GM21360 (cell line): ENCODE data around the gene CTIF.
"Not testable (repeated sequence)": the region's sequence is repeated elsewhere in the genome, so short reads cannot be mapped to it uniquely, and the experiment has no call there.

Source experiments
- ATAC-seq: cut with Tn5 transposase; IDR thresholded peaks from one replicate; pipeline ENCODE4 v1.9.1; 2021; ENCODE audit warnings: mild to moderate bottlenecking, moderate library complexity; ENCODE audit not compliant: unreplicated experiment

The CTIF gene

DNA sequence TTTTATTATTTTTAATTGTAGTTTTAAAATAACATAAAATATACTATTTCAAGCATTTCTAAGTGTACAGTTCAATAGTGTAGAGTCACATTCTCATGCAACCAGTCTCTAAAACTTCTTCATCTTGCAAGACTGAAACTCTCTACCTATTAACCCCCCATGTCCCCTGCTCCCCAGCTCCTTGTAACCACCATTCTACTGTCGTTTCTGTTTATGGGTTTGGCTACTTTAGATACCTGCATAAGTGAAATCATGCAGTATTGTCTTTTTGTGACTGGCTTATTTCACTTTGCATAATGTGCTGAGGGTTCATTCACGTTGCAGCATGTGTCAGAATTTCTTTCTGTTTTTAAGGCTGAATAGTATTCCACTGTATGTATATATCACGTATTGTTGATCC, 272.6 kb downstream of the CTIF start:
- ATAC-seq, result no peak

DNA sequence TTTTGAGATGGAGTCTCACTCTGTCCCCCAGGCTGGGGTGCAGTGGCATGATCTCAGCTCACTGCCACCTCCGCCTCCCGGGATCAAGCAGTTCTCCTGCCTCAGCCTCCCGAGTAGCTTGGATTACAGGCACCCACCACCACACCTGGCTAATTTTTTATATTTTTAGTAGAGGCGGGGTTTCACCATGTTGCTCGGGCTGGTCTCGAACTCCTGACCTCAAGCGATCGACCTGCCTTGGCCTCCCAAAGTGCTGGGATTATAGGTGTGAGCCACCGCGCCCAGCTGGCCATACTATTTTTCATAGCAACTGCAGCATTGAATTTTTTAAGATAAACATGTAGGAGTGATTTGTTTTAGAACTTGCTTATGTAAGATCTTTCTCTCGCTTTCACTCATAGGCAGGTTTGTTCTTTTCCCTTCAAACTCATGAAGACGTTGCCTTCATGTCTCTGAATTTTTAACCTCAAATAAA, 273.2 kb downstream of the CTIF start:
- ATAC-seq, result not testable (repeated sequence)

- ATAC-seq, result no peak
Observed at GRCh38 chr18:48813321-48813720, 274.5 kb downstream of the CTIF start.

DNA sequence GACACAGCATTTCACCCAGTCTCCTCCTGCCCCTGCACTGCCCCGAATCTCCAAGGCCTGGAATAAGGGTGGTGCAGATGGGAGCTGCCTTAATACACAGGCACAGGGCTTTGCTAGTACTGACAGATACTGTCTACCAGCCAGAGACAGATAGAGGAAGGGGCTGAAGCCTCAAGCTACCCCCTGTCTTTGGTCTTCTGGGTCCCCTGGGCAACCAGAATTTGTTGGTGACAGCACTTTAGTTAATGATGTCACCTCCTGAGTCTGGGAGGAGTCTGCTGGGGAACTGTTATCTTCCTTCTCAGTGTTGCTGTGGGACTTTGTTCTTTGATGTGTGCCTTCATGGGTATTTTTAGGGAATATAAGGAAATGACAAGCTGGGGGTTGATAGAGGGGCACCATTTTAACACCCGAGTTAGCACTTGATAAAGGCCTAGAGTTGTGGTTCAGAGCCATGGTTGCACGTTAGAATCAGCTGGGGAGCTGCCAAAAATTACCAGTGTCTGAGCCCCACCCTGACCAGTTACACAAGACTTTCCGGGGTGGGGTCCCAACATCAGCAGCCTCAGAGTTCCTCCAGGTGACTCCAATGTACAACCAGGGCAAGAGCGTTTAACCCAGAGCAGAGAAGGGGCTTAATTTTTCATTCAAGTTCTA, 275.1 kb downstream of the CTIF start:
- ATAC-seq, result no peak

DNA sequence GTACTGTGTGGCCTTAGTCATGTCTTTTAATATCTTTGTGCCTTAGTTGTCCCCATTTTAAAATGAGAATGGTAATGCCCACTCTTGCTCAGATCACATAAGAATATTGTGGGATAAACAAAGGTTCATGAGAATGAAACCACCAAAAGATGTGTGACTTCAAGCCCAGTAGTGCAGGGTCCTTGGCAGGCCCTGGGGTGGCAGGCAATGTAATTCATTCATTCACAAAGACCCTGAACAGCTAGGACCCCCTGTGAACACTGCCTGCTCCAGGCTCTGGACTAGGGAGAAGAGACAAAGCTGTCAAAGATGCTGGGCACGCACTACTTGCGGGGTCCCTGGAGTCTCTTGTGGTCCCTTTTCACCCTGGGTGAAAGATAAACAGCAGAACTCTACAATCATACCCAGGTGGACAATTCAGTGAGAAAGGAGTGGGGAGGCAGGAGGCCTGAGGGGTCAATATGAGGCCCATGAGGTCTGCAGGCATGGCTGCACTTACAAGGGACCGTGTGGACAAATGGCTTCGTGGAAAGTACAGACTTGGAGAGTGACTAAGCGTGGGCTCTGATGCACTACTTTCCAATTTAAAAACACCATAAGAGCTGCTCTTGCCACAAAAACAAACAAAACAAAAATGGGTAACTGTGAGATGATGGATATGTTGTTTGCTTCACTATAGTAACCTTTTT, 275.8 kb downstream of the CTIF start:
- no peak for ATAC-seq

- no peak for ATAC-seq
Observed at GRCh38 chr18:48815179-48815515, 276.3 kb downstream of the CTIF start.

DNA sequence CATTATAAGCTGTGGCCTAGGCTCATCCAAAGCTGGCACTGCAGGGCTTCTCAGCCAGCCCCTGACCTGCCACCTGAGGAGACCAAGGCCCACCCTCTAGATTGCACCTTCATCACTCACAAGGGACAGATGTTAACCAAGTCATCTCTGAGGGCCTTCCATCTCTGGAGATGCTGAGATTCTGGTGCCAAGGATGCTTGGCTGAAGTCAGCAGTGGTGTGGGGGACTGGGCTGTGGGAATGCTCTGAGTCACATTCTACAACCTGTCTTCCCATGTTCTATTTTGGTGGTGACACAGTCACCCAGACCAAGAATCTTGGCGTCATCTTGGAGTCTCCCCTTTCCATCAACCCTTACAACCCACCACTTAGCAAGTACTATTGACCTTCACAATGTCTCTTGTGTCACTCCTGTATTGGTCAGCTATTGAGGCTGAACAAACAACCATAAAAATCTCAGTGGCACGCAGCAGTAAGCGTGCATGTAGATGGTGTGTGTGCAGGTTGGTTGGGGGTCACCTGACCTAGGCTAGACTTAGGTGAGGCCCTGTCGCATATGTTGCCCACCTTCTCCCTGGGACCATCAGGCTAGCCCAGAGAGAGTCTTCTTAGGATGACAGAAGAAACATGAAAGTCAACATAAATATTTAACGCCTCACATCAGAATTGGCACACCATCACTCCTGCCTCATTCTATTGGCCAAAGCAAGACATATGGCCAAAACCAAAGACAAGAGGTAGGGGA, 276.9 kb downstream of the CTIF start:
- no peak for ATAC-seq

DNA sequence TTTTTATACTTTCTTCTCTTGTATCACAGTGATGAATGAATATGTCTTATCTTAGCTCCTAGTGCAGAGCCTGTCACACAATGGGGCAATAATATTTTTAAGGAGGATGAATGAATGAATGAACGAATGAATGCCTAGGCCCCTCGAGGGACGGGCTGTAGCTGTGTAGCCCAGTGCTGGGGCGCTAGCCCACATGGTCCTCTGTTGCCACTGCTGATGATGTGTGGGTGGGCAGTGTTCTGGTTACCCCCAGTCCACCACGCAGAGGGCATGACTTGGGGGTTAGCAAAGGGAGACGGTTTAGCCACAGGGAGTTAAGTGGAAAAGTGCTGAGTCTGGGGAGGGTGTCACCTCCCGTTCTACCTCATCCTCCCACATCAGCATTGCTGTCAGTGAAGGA, 277.7 kb downstream of the CTIF start:
- ATAC-seq, result no peak

DNA sequence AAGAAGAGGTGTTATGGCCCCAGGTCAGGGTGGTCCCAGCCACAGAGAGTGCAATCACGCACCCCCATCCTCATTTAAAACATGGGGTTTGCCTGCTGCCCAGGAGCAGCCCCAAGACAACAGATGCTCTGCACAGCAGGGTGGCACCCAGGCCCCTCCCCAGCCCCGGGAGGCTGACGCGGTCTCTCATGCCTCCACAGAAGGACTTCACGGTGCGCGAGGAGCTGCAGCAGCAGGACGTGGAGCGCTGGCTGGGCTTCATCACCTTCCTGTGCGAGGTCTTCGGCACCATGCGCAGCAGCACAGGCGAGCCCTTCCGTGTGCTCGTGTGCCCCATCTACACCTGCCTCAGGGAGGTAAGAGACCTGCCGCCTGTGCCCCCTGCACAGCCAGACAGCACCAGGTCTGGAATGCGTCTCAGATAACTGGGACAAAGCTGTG, 278.2 kb downstream of the CTIF start:
- ATAC-seq, result no peak

DNA sequence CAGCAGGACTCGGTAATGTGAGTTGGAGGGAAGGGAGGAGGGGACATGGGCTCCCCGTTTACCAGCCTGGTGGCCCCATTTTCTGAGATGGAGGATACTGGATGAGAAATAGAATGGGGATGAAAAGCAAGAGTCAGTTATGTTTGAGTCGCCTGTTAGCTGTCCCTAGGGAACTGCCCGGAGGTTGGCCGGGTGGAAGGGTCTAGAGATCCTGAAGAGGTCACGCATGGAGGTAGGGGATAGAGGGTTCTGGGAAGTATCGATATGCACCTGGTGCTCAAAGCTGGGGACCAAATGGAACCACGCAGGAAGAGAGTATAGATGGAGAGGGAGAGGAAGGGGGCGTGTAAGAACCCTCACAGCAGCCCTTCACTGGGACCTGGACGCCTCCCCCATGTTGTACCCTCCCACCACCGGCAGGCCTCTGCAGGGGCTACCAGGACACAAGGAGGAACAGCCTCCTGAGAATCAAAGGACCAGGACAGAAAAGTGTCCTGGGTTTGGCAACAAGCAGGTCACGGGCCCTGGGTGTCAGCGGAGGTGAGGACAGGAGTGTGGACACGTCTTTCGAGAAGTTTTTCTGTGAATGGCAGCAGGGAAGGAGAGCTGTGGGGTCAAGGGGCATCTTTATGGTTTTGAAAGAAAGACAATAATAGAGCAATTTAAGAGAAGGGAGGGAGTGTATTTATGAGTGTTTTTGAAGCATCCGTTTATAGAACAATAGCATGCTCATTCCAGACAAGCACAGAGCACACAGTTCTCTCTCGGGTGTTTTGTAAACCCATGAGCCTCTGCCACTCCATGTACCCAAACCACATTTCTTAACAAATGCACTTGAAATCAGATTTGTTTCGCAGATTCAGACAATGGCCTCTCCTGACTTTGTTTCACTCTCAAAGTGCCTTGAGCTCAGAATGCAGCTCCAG, 279.8 kb downstream of the CTIF start:
- ATAC-seq, result no peak

GRCh38 chr18:48819276-48819675, 280.4 kb downstream of the CTIF start:
- no peak for ATAC-seq

DNA sequence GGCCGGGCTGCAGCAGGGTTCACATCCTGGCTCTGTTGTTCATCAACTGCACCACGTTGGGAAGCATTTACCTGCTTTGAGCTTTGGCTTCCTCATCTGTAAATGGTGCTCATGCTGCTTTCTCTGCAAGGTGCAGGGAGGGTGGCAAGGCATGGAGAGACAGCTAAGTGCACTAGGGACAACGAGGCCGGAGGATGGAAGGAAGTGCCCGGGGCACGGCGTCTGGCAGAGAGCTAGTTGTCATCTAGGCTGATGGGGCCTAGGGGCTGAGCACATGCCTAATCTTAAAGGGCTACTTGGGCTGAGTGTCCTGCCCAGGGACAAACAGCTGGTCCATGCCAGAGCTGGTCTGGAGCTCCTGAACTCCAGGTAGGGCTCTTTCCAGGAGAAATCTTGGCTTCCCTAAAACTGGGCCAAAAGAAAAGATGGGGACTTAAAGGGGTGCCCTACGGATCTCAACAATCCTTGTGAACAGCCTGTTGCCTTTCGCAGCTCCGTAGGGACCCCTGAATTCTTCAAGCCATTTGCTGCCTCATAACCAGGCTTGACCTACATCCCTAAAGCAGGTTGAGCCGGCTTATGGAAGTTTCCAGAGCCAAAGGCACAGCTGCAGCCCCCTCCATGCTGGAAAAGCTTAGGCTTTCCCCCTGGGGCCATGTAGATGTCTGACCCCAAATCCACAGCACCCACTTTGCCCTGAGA, 281.1 kb downstream of the CTIF start:
- ATAC-seq, result no peak

DNA sequence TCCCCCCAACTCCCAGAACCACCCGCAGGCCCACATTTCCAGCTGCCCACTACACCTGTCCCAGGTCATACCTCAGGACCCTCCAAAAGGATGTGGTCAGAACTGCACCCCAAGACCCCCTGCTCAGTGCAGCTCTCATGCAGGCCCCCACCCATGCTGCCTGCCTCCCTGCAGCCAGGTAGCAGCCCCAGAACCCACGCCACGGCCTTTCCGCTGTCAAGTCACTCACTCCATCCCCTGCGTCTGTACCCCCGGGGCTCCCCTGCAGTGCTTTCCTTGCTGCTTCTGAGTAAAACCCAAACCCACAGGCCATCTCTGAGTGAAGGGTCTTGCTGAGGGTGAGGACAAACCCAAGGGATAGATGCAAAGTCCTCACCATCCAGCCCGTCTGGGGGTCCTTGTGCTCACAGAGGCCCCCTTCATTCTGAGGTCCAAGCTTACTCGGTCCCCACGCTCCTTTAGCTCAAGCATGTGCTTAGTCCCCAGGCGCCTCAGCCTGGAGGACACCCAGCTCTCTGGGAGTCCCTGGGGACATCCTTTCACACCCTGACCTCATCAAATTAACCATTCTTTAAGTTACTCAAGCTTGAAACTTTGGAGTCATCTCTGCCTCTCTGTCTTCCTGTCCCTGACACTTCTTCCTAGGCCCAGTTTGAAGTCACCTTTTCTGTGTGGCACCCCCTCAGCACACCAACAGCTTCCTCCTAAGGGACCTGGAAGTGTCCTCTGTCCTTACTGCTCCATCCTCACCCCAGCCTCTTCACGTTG, 281.8 kb downstream of the CTIF start:
- ATAC-seq, result peak; percentile 82

DNA sequence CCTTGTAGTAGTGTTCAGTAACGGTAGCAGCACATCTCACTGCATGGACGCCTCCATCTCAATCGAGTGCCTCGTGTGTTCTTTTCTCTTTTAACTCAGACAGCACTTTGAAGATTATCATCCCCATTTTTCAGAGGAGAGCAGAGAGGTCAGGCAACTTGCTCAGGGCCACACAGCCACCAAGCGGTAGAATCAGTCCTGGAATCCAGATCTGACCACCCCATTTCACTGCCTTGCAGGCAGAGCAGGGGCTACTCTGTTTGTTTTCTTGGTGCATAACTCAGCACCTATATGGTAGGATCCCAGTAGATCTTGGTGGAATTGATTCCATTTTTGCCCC, 282.4 kb downstream of the CTIF start:
- ATAC-seq, result no peak

GRCh38 chr18:48821845-48822244, 283.0 kb downstream of the CTIF start:
- no peak for ATAC-seq

DNA sequence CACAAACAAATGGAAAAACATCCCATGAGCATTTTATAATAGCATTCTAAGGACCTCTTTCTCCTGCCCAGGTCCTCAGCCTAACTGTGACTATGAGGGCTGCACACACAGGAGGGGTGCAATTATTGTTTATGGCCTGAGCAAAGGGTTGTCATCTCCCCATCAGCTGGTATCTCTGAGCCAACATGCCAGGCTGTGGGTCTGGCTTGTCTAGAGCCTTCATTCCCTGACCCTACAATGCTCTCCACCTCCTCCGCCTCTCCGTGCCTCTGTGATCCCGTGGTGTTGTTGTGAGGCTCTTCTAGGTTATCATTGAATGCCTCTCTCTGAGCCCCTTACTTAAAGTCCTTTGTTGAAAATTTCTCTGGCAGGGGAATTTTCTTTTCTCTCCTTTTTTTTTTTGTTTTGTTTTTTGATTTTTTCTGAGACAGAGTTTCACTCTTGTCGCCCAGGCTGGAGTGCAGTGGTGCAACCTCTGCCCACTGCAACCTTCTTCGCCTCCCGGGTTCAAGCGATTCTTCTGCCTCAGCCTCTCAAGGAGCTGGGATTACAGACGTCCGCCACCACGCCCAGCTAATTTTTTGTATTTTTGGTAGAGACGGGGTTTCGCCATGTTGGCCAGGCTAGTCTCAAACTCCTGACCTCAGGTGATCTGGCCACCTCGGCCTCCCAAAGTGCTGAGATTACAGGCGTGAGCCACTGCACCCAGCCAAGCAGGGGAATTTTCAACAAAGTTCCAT, 285.6 kb downstream of the CTIF start:
- no peak for ATAC-seq

DNA sequence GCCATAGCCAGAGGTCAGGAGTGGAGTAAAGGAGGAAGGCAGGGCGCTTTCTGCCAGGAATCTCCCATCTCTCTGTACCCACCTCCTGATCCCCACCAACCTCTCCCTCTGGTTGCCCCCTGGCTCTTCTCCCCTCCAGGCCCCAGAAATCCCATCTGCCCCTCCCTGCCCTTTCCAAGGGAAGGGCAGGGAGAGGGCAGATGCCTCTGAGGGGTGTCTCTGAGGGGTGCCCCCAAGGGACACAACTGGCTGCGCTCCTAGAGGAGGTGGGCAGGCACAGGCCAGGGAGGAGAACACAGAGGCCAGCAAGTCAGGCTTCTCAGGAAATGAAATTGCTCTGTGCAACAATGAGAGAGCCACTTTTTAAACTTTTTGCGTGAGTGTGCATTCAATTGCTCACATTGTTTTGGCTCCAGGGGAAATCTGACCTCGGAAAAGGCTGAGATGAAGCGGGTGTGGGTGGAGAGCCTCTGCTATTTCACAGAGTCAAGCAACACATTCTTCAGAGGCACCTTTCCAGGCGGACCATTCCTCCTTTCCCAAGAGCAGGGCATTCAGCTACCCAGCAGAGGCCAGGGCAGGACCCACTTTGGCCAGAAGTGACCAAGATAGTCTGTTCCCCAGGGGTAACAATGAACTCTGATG, 286.4 kb downstream of the CTIF start:
- no peak for ATAC-seq

DNA sequence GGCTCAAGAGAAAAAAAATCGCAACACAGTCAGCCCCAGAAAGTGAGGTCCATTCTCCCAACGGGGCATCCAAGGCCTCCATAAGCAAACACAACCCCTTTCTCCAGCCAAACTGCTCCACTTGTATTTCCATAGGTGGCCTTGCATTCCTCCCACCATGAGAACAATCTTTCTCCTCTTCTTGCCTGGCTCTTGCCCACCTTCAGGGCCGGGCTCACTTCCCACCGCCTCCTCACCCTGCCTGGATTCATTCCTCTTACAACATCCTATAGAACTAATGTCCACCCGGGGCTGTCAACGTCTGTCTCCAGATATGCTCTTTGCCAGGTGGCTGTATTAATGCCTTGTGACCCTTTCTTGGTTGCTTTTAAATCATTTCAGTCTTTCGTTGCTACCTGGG, 287.4 kb downstream of the CTIF start:
- ATAC-seq, result no peak

DNA sequence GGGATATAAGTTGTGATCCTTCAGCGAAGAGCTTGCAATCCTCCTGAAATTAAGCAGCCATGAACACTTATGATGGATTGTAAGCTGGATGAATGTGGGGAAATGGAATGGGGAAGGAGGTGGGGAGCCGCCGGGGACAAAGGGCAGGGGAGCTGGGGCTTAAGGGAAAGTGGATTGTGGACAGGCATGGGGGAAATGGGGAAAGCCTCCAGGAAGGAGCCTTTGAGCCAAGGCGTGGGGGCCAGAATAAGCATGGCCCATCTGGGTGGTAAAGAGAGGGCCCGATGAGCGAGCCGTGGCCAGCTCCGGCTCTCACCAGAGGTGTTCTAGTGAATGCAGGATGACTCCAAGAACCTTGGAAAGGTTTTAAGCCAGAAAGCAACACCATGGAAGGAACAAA, 288.0 kb downstream of the CTIF start:
- ATAC-seq, result no peak
